Nephron (organoid): ENCODE data around the gene PPP6R1.
A peak's percentile ranks its signal among the peaks of the same experiment; 100 is the strongest.

Experiments
- H3K27ac Mint-ChIP-seq, 3 experiments: 2 replicates each; pipeline ENCODE4 v1.8.0; 2020; ENCODE audit warnings: mixed read lengths in 3 of 3, mild to moderate bottlenecking in 2 of 3, moderate library complexity in 1 of 3
- H3K27me3 Mint-ChIP-seq: 2 replicates; pipeline ENCODE4 v1.8.0; 2021; ENCODE audit warnings: low read depth, mild to moderate bottlenecking, moderate library complexity, mixed read lengths
- H3K36me3 Mint-ChIP-seq: 2 replicates; pipeline ENCODE4 v1.8.0; 2020; ENCODE audit warnings: low read depth, mixed read lengths
- H3K4me1 Mint-ChIP-seq: 2 replicates; pipeline ENCODE4 v1.8.0; 2020; ENCODE audit warnings: mixed read lengths
- H3K4me3 Mint-ChIP-seq, 3 experiments: 2 replicates each; pipeline ENCODE4 v1.8.0; 2020; ENCODE audit warnings: mild to moderate bottlenecking in 3 of 3, mixed read lengths in 3 of 3, moderate library complexity in 2 of 3
- H3K9me3 Mint-ChIP-seq: 2 replicates; pipeline ENCODE4 v1.8.0; 2020; ENCODE audit warnings: mixed read lengths
- TF ChIP-seq, protein P1 (sequence below), 3 experiments: fragments of 200-600 bp; sonication (generic); IDR thresholded peaks; one replicate each; pipeline ENCODE4 v1.5.0; 2021; ENCODE audit warnings: antibody characterized with exemption in 3 of 3; ENCODE audit not compliant: unreplicated experiment in 3 of 3

PPP6R1 gene

DNA sequence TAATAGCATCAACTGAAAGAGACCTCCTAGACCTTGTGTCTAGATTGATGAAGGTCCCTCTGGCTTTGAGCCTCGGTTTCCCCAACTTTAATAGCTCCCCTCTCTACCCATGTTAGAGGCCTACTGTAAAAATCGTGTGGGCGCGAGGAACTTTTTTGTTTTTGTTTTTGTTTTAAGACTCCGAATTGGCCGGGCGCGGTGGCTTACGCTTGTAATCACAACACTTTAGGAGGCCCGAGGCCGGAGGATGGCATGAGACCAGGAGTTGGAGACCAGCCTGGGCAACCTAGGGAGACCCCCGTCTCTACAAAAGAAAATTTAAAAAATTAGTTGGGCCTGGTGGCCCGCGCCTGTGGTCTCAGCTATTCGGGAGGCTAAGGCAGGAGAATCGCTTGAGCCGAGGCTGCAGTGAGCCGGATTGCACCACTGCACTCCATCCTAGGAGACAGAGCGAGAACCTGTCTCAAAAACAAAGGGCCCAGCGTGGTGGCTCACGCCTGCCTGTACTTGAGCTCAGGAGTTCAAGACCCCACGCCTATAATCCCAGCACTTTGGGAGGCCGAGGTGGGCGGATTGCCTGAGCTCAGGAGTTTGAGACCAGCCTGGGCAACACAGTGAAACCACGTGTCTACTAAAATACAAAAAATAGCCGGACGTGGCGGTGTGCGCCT is 858 bp upstream of the PPP6R1 start:
- H3K27me3 Mint-ChIP-seq: no peaks in the 10 kb centered on the region
- TF ChIP-seq, protein P1, sequence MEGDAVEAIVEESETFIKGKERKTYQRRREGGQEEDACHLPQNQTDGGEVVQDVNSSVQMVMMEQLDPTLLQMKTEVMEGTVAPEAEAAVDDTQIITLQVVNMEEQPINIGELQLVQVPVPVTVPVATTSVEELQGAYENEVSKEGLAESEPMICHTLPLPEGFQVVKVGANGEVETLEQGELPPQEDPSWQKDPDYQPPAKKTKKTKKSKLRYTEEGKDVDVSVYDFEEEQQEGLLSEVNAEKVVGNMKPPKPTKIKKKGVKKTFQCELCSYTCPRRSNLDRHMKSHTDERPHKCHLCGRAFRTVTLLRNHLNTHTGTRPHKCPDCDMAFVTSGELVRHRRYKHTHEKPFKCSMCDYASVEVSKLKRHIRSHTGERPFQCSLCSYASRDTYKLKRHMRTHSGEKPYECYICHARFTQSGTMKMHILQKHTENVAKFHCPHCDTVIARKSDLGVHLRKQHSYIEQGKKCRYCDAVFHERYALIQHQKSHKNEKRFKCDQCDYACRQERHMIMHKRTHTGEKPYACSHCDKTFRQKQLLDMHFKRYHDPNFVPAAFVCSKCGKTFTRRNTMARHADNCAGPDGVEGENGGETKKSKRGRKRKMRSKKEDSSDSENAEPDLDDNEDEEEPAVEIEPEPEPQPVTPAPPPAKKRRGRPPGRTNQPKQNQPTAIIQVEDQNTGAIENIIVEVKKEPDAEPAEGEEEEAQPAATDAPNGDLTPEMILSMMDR (IDR thresholded peaks at IDR 0.05; ENCODE audit: unreplicated experiment in 3 of 3): no peak
- no peaks in the 10 kb centered on the region for H3K9me3 Mint-ChIP-seq
- peak overlapping the region; percentile 82 to 84 (median 84) for H3K4me3 Mint-ChIP-seq
- peaks cover 6% of the 10 kb centered on the region for H3K36me3 Mint-ChIP-seq
- peaks cover 36% of the 10 kb centered on the region for H3K4me1 Mint-ChIP-seq
- peak overlapping the region; percentile 98 to 100 (median 100) for H3K27ac Mint-ChIP-seq

DNA sequence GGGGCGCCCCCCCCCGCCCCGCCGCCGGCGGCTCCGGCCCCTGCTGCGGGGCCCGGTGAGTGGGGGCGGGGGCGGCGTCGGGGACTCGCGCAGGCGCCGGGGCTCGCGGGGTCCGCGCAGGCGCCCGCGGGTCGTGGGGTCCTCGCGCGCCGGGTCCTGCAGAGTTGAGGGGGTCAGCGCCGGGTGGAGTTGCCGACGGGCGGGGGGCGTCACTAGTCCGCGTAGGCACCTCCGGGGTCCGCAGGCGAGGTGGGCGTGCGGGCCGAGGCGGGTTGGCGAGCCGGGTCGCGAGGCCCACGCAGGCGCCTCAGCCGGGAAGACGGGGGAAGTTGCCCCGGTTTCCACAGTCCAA is 365 bp downstream of the PPP6R1 start:
- Mint-ChIP-seq H3K9me3 (no peaks in the 10 kb centered on the region), H3K4me1 (peaks cover 45% of the 10 kb centered on the region), H3K27me3 (no peaks in the 10 kb centered on the region), H3K27ac (peak overlapping the region in 2 of 3 experiments; percentile 88 to 100), H3K36me3 (peaks cover 5% of the 10 kb centered on the region), H3K4me3 (peak overlapping the region; percentile 82 to 84 (median 84))
- TF ChIP-seq, protein P1 (IDR thresholded peaks at IDR 0.05; ENCODE audit: unreplicated experiment in 3 of 3): no peak

DNA sequence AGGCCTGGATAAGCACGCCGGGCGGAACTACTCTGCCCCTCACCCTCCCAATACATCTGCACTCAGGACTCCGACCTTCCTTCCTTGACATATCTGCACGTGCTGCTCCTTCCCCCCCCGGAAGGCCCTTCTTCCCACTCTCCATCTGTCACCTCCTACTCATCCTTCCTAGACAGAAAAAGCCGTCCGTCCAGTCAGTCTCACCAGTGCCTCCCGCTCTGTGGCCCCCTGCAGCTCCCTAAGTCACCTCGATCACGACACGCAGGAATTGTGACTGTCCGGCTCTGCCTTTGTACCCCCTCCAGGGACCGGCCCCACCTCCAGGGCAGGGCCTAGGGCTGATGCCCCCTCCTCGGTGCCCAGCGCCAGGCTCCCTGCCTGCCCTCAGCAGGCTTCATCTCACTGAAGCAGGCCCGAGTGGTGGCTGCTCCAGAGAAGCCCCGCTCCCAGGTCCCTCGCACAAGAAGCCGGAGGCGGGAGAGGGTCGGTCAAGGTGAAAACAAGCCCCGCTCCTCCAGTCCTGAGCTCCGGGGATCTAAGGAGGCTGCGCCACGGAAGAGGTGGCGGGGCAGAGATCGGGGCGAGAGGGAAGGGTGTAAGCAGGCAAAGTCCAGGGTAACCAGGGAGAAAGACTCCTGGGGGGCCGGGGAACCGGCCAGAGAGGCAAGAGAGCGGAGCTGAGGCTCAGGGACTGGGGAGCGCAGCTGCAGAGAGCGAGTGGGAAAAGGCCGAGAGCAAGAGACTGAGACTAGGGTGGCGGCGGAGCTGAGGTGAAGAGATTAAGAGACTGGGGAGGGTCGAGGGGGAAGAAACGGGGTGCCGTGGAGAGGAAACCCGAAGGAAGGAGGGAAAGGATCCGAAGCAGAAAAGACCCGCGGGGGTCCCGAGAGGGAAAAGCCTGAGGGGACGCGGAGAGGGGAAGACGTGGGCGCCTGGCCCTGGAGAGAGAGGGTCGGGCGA is 1.1 kb downstream of the PPP6R1 start:
- Mint-ChIP-seq H3K4me3 (peak overlapping the region; percentile 98 to 100 (median 99)), H3K9me3 (no peaks in the 10 kb centered on the region), H3K4me1 (peaks cover 45% of the 10 kb centered on the region), H3K36me3 (peaks cover 3% of the 10 kb centered on the region), H3K27me3 (no peaks in the 10 kb centered on the region), H3K27ac (peak overlapping the region; percentile 88 to 98 (median 97))
- TF ChIP-seq, protein P1 (IDR thresholded peaks at IDR 0.05; ENCODE audit: unreplicated experiment in 3 of 3): no peak

DNA sequence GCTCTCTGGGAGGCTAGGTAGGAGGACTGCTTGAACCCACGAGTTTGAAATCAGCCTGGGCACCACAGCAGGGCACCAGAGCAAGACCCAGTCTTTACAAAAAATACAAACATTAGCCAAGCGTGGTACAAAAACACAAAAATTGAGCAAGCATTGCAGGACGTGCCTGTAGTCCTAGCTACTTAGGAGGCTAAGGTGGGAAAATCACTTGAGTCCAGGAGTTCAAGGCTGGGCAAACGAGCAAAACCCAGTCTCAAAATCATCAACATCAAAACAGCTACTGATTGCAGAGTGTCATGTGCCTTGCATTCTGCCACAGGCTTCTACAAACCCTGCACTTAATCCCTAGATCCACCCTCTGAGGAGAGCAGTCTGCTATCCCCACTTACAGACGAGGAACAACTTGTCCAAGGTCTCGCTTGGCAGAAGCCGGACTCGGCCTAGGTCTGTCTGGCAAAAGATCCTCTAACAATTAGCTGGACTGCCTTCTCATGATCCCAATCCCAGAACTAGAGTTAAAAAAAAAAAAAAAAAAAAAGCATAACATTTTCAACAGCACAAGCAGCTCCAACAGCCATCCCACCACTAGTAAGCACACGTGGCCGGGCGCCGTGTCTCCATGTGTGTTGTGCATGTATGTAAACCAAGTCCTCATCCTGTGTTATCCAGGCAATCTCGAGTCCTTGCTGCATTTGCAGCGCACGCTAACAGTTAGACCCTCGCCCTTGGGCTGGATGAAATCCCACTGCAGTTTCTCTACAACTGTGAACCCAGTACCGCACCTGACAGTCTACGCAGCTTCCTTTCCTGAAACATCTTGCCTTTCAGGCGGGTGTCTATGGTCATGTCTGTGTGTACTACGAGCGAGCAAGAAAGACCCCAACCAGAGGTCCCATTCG is 2.0 kb downstream of the PPP6R1 start:
- Mint-ChIP-seq H3K27ac (peak overlapping the region; percentile 88 to 98 (median 97)), H3K9me3 (no peaks in the 10 kb centered on the region), H3K4me1 (peaks cover 45% of the 10 kb centered on the region), H3K4me3 (peak overlapping the region; percentile 98 to 100 (median 99)), H3K36me3 (peaks cover 1% of the 10 kb centered on the region), H3K27me3 (no peaks in the 10 kb centered on the region)
- TF ChIP-seq, protein P1 (IDR thresholded peaks at IDR 0.05; ENCODE audit: unreplicated experiment in 3 of 3): no peak

DNA sequence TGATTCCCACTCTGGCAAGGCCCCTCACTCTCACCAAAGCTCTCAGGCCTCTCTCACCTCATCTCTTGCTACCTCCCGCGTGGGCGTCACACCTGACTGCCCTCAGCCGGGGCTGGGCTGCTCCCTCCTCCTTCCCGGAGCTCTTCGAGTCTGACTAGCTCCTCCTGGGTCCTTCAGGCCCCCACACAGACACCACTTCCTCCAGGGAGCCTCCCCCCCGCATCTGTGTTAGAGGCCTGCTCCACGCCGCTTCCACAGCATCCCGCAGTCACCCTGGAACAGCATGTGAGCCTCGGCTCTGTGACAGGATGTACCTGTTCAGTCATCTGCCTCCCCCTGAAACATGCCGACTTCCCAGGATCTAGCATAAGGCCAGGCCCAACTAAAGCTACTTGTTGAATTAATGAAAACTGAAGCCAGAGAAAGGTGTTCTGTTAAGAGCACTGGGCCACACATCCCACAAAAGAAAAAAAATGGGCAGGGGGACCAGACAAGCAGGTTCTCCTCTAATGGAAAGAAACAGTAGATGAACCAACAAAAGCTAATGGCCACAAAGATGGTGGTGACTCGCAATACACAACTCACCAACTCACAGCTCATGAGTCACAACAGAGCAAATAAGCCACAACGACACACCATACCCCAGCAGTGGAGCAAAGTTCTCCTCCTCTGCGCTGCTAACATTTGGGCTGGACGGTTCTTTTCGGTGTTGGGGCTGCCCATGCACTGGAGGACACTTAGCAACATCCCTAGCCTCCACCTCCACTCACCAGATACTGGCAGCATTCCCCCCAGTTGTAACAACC is 3.0 kb downstream of the PPP6R1 start:
- TF ChIP-seq, protein P1 (IDR thresholded peaks at IDR 0.05; ENCODE audit: unreplicated experiment in 3 of 3): no peak
- peaks cover 3% of the 10 kb centered on the region for H3K36me3 Mint-ChIP-seq
- H3K4me3 Mint-ChIP-seq: peak overlapping the region; percentile 98 to 100 (median 99)
- H3K27ac Mint-ChIP-seq: peak overlapping the region in 1 of 3 experiments; percentile 55
- H3K27me3 Mint-ChIP-seq: no peaks in the 10 kb centered on the region
- peaks cover 45% of the 10 kb centered on the region for H3K4me1 Mint-ChIP-seq
- no peaks in the 10 kb centered on the region for H3K9me3 Mint-ChIP-seq
